Activated naive CD4-positive, alpha-beta T cell treated with anti-CD3 and anti-CD28 coated beads for 36 hours (primary cell): ENCODE measurements around the gene ARHGAP28. TPM values are rescaled to one million over a fixed set of nuclear protein-coding genes. Genes with fewer than 3 reads are reported as not detected.
"Not testable (repeated sequence)": the region's sequence is repeated elsewhere in the genome, so short reads cannot be mapped to it uniquely, and the experiment has no call there.

ENCODE experiments used
- CTCF ChIA-PET: fragments of 350-600 bp; sonication (Branson Sonifier 250); formaldehyde crosslinking; loops from one replicate; lab custom pipeline; 2021; ENCODE audit warnings: antibody characterized with exemption; lab: Charles Lee
- DNase-seq: peaks from one replicate; pipeline ENCODE4 v3.0.0-alpha.2; 2020
- H3K27ac Mint-ChIP-seq: one replicate; pipeline ENCODE4 v1.8.0; 2021; ENCODE audit warnings: mild to moderate bottlenecking, mixed read lengths
- H3K27me3 Mint-ChIP-seq: one replicate; pipeline ENCODE4 v1.8.0; 2021; ENCODE audit warnings: low read depth, mixed read lengths
- H3K36me3 Mint-ChIP-seq: one replicate; pipeline ENCODE4 v1.8.0; 2021; ENCODE audit warnings: low read depth, mixed read lengths
- H3K4me1 Mint-ChIP-seq: one replicate; pipeline ENCODE4 v1.8.0; 2021; ENCODE audit warnings: low read depth, mixed read lengths
- H3K4me3 Mint-ChIP-seq: one replicate; pipeline ENCODE4 v1.8.0; 2021; ENCODE audit warnings: mild to moderate bottlenecking, moderate library complexity, mixed read lengths
- H3K9me3 Mint-ChIP-seq: one replicate; pipeline ENCODE4 v1.8.0; 2021; ENCODE audit warnings: mixed read lengths
- intact Hi-C: fragments of 100-400 bp; cut with micrococcal nuclease; formaldehyde crosslinking; loops from one replicate; pipeline ENCODE4 v1.15.1; 2023
- total RNA-seq, 2 experiments: library from RNA; stranded (reverse); gene quantifications; one replicate each; pipeline ENCODE4 v1.2.3, GENCODE V29; 2021

ARHGAP28 gene
- total RNA-seq, 2 experiments from 2014 or later: not detected

DNA sequence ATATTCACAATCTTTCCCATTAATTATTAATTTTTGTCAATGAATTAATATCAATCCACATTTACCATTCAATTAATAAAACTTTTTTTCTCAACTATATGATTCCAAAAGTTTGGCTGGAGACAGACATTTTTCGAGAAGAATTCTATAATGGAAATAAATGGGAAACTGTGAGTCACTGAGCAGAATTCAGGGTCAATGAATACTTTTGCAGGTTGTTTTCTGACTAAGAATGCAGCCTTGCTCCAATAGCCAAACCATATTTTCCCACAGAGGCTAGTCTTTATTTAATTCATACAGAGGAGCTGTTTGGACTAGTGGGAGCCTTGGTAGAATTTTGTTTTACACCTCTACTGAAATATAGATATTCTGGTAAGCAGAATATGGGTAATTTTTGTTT lies 82.3 kb downstream of the ARHGAP28 start:
- H3K27me3 Mint-ChIP-seq: peaks cover 2% of the 10 kb centered on the region
- H3K27ac Mint-ChIP-seq: no peak overlapping the region
- H3K4me3 Mint-ChIP-seq: no peak overlapping the region
- no peaks in the 10 kb centered on the region for H3K4me1 Mint-ChIP-seq
- H3K36me3 Mint-ChIP-seq: no peaks in the 10 kb centered on the region
- CTCF ChIA-PET: no interaction called here
- DNase-seq: no peak
- H3K9me3 Mint-ChIP-seq: peaks cover 9% of the 10 kb centered on the region
- intact Hi-C loops: no loop called here

- no peak overlapping the region for H3K27ac Mint-ChIP-seq
- intact Hi-C loops: no loop called here
Measured at GRCh38 chr18:6814882-6815425, 85.4 kb downstream of the ARHGAP28 start.

GRCh38 chr18:6816154-6816553 lies 86.6 kb downstream of the ARHGAP28 start:
- DNase-seq: no peak
- intact Hi-C loops: no loop called here
- no peak overlapping the region for H3K4me3 Mint-ChIP-seq
- no peak overlapping the region for H3K27ac Mint-ChIP-seq
- no peaks in the 10 kb centered on the region for H3K4me1 Mint-ChIP-seq
- H3K9me3 Mint-ChIP-seq: peaks cover 2% of the 10 kb centered on the region
- no peaks in the 10 kb centered on the region for H3K36me3 Mint-ChIP-seq
- CTCF ChIA-PET: no interaction called here
- no peaks in the 10 kb centered on the region for H3K27me3 Mint-ChIP-seq

More at GRCh38 chr18:6814882-6815425, 85.4 kb downstream of the ARHGAP28 start:
- Mint-ChIP-seq H3K36me3 (no peaks in the 10 kb centered on the region), H3K4me3 (no peak overlapping the region), H3K4me1 (no peaks in the 10 kb centered on the region), H3K27me3 (no peaks in the 10 kb centered on the region), H3K9me3 (peaks cover 5% of the 10 kb centered on the region)
- CTCF ChIA-PET: interaction anchor here (0.5 kb wide), 1 partner anchor 1811 kb away, joined by 3 read pairs; no protein-coding TSS in a partner anchor
- DNase-seq: no peak

- Mint-ChIP-seq H3K27ac (no peak overlapping the region), H3K36me3 (no peaks in the 10 kb centered on the region), H3K4me3 (no peak overlapping the region), H3K9me3 (peaks cover 3% of the 10 kb centered on the region), H3K27me3 (no peaks in the 10 kb centered on the region), H3K4me1 (no peaks in the 10 kb centered on the region)
- CTCF ChIA-PET: no interaction called here
- intact Hi-C loops: no loop called here
- no peak for DNase-seq
Measured at GRCh38 chr18:6819332-6819731, 89.8 kb downstream of the ARHGAP28 start.

DNA sequence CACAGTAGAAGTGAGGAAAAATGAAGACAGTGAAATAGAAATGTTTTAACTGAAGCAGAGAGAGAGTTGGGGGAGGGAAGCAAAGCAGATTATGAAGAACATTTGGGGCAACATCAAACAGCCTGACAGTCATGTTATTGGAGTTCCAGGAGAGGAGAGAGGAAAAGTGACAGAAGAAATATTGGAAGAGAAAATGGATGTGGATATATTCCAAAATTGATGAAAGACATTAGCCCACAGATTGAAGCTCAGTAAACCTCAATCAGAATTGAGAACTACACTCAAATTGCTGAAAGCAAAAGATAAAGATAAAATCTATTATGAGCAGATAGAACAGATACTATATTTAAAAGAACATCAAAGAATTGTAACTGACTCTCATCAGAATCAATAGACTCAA lies 90.8 kb downstream of the ARHGAP28 start:
- no peak overlapping the region for H3K4me3 Mint-ChIP-seq
- no peaks in the 10 kb centered on the region for H3K27me3 Mint-ChIP-seq
- peaks cover 2% of the 10 kb centered on the region for H3K9me3 Mint-ChIP-seq
- H3K27ac Mint-ChIP-seq: no peak overlapping the region
- no peaks in the 10 kb centered on the region for H3K4me1 Mint-ChIP-seq
- CTCF ChIA-PET: no interaction called here
- DNase-seq: no peak
- intact Hi-C loops: no loop called here
- H3K36me3 Mint-ChIP-seq: no peaks in the 10 kb centered on the region

- Mint-ChIP-seq H3K9me3 (peaks cover 2% of the 10 kb centered on the region), H3K27me3 (no peaks in the 10 kb centered on the region), H3K4me3 (no peak overlapping the region), H3K4me1 (no peaks in the 10 kb centered on the region), H3K27ac (no peak overlapping the region), H3K36me3 (no peaks in the 10 kb centered on the region)
- intact Hi-C loops: no loop called here
- CTCF ChIA-PET: no interaction called here
- DNase-seq: no peak
Measured at GRCh38 chr18:6821356-6821755, 91.8 kb downstream of the ARHGAP28 start.

DNA sequence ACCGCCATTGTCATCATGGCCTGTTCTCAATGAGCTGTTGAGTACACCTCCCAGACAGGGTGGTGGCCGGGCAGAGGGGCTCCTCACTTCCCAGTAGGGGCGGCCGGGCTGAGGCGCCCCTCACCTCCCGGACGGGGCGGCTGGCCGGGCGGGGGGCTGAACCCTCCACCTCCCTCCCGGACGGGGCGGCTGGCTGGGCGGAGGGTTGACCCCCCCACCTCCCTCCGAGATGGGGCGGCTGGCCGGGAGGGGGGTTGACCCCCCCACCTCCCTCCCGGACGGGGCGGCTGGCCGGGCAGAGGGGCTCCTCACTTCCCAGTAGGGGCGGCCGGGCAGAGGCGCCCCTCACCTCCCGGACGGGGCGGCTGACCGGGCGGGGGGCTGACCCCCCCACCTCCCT lies 97.6 kb downstream of the ARHGAP28 start:
- not testable (repeated sequence) for DNase-seq

DNA sequence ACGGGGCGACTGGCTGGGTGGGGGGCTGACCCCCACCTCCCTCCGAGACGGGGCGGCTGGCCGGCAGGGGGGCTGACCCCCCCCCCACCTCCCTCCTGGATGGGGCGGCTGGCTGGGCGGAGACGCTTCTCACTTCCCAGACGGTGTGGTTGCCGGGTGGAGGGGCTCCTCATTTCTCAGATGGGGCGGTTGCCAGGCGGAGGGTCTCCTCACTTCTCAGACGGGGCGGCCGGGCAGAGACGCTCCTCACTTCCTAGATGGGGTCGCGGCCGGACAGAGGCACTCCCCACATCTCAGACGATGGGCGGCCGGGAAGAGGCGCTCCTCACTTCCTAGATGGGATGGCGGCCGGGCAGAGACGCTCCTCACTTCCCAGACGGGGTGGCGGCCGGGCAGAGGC lies 98.0 kb downstream of the ARHGAP28 start:
- intact Hi-C loops: not testable (repeated sequence)

More for the DNA sequence above, 97.6 kb downstream of the ARHGAP28 start:
- H3K4me3 Mint-ChIP-seq, H3K36me3 Mint-ChIP-seq, intact Hi-C loops, H3K4me1 Mint-ChIP-seq, H3K27me3 Mint-ChIP-seq, H3K9me3 Mint-ChIP-seq, CTCF ChIA-PET, H3K27ac Mint-ChIP-seq: not testable (repeated sequence)

DNA sequence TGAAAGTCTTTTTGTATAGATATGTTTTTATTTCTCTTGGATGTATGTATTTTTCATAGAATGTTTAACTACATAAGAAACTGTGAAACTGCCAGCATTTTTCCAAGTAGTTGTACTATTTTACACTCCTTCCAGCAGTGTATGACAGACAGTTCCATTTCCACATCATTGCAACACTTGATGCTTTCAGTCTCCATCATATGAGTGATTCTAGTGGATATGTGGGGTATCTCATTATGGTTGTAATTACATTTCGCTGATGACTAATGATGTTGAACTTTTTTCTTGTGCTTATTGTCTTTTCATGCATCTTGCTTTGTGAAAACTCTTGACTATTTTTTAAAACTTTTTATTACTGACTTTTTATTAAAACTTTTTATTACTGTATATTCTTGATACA lies 101.4 kb downstream of the ARHGAP28 start:
- intact Hi-C loops: no loop called here
- Mint-ChIP-seq H3K9me3 (peaks cover 2% of the 10 kb centered on the region), H3K27me3 (no peaks in the 10 kb centered on the region), H3K27ac (no peak overlapping the region), H3K36me3 (no peaks in the 10 kb centered on the region), H3K4me3 (no peak overlapping the region), H3K4me1 (no peaks in the 10 kb centered on the region)
- CTCF ChIA-PET: no interaction called here
- no peak for DNase-seq

More for the DNA sequence above, 98.0 kb downstream of the ARHGAP28 start:
- H3K4me3 Mint-ChIP-seq, H3K27ac Mint-ChIP-seq, DNase-seq, CTCF ChIA-PET, H3K9me3 Mint-ChIP-seq, H3K36me3 Mint-ChIP-seq, H3K4me1 Mint-ChIP-seq, H3K27me3 Mint-ChIP-seq: not testable (repeated sequence)

DNA sequence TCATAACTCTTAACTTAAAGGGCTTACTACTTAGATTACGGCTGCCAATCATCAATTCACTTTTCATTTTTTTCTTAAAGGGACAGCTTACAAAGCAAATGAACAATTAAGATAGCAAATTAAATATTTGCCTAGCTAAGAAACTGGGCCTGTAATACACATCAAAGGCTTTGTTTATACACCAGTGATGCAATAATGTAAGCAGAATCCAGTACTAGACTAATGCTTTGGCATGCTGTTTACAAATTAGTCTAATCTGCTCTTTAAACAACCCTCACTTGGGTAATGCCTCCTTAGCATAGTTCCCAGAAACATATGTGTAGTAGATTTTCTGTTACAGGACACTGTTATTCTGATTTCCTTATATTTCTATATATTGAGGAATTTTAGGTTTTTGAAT lies 105.8 kb downstream of the ARHGAP28 start:
- no peak for DNase-seq
- Mint-ChIP-seq H3K4me3 (no peak overlapping the region), H3K27me3 (no peaks in the 10 kb centered on the region), H3K27ac (no peak overlapping the region), H3K36me3 (no peaks in the 10 kb centered on the region), H3K4me1 (no peaks in the 10 kb centered on the region), H3K9me3 (no peaks in the 10 kb centered on the region)
- intact Hi-C loops: no loop called here
- CTCF ChIA-PET: no interaction called here

DNA sequence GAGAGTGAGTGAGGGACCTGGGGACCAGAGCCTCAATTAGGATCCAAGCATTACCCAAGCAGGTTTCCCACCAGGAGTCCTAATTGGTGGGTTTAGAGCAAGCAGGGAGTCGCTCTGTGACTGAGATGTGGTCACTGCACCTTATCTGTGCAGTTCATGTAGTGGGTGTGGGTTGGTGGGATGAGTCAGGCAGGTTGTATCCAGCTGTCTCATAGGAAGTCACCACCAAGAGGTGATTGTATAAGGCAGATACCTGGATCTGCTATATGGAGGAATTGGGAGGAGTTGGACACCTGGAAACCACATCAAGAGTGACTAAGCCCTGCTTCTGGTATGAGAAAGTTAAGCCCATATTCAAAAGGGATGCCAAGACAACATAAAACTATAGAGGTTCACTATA lies 106.8 kb downstream of the ARHGAP28 start:
- intact Hi-C loops: no loop called here
- H3K36me3 Mint-ChIP-seq: no peaks in the 10 kb centered on the region
- CTCF ChIA-PET: no interaction called here
- DNase-seq: no peak
- no peaks in the 10 kb centered on the region for H3K4me1 Mint-ChIP-seq
- no peak overlapping the region for H3K27ac Mint-ChIP-seq
- no peak overlapping the region for H3K4me3 Mint-ChIP-seq
- H3K9me3 Mint-ChIP-seq: no peaks in the 10 kb centered on the region
- no peaks in the 10 kb centered on the region for H3K27me3 Mint-ChIP-seq

- no peaks in the 10 kb centered on the region for H3K9me3 Mint-ChIP-seq
Measured at GRCh38 chr18:6837904-6838303, 108.4 kb downstream of the ARHGAP28 start.

GRCh38 chr18:6842081-6842480 lies 112.6 kb downstream of the ARHGAP28 start:
- intact Hi-C loops: no loop called here
- H3K36me3 Mint-ChIP-seq: no peaks in the 10 kb centered on the region
- H3K27ac Mint-ChIP-seq: no peak overlapping the region
- H3K4me3 Mint-ChIP-seq: no peak overlapping the region
- no peaks in the 10 kb centered on the region for H3K4me1 Mint-ChIP-seq
- no peak for DNase-seq
- CTCF ChIA-PET: no interaction called here
- H3K27me3 Mint-ChIP-seq: no peaks in the 10 kb centered on the region
- H3K9me3 Mint-ChIP-seq: no peaks in the 10 kb centered on the region

More at GRCh38 chr18:6837904-6838303, 108.4 kb downstream of the ARHGAP28 start:
- no peaks in the 10 kb centered on the region for H3K27me3 Mint-ChIP-seq
- intact Hi-C loops: no loop called here
- H3K36me3 Mint-ChIP-seq: no peaks in the 10 kb centered on the region
- no peak overlapping the region for H3K27ac Mint-ChIP-seq
- no peaks in the 10 kb centered on the region for H3K4me1 Mint-ChIP-seq
- no peak for DNase-seq
- H3K4me3 Mint-ChIP-seq: no peak overlapping the region
- CTCF ChIA-PET: no interaction called here
